ENCODE results near the gene TDRKH.

Gene TDRKH

DNA sequence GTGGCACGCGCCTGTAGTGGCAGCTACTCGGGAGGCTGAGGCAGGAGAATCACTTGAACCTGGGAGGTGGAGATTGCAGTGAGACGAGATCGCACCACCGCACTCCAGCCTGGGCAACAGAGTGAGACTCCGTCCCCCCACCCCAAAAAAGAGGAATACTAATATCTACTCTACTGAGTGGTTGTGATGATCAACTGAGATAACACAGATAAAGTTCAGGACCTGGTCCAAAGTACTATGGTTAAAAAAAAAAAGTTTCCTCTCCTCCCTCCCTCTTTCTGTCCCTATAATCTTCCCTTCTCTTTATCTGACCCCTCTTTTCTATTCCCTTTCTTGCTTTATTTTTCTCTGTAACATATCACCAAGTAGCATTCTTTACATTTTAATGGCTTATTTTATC is 45.3 kb upstream of the TDRKH start:
- no peak overlapping the region for H3K4me3 ChIP-seq (ENCODE audit: low read depth, low read length)
- TF ChIP-seq, protein P1, sequence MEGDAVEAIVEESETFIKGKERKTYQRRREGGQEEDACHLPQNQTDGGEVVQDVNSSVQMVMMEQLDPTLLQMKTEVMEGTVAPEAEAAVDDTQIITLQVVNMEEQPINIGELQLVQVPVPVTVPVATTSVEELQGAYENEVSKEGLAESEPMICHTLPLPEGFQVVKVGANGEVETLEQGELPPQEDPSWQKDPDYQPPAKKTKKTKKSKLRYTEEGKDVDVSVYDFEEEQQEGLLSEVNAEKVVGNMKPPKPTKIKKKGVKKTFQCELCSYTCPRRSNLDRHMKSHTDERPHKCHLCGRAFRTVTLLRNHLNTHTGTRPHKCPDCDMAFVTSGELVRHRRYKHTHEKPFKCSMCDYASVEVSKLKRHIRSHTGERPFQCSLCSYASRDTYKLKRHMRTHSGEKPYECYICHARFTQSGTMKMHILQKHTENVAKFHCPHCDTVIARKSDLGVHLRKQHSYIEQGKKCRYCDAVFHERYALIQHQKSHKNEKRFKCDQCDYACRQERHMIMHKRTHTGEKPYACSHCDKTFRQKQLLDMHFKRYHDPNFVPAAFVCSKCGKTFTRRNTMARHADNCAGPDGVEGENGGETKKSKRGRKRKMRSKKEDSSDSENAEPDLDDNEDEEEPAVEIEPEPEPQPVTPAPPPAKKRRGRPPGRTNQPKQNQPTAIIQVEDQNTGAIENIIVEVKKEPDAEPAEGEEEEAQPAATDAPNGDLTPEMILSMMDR (IDR thresholded peaks at IDR 0.05; ENCODE audit: low read depth, low read length) = no peak
- in situ Hi-C loops (cut with HindIII; ENCODE audit: low sequenced_read_pairs) = no loop called here
- no peak for DNase-seq (ENCODE audit: low read depth, low spot score)

DNA sequence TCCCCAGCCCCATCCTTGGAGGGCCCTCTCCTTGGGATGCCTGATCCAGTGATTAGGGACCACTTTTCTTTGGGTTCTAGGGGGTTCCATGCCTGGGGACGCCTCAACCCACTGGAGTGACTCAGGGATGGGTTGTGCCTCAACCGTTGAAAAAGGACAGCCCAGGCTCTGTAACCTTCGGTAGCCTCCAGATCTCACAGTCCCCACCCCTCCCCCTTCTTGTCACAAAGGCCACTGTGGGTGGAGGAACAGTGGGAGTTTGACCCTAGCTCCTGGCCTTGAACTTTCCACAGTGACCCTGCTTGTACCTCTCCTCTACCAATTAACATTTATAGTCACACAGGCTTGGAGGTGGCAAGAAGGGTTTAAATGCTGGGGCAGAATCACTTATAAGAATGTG is 43.9 kb upstream of the TDRKH start:
- no peak for DNase-seq (ENCODE audit: low read depth, low spot score)
- in situ Hi-C loops (cut with HindIII; ENCODE audit: low sequenced_read_pairs) = no loop called here
- no peak overlapping the region for H3K4me3 ChIP-seq (ENCODE audit: low read depth, low read length)
- TF ChIP-seq, protein P1 (IDR thresholded peaks at IDR 0.05; ENCODE audit: low read depth, low read length) = no peak

DNA sequence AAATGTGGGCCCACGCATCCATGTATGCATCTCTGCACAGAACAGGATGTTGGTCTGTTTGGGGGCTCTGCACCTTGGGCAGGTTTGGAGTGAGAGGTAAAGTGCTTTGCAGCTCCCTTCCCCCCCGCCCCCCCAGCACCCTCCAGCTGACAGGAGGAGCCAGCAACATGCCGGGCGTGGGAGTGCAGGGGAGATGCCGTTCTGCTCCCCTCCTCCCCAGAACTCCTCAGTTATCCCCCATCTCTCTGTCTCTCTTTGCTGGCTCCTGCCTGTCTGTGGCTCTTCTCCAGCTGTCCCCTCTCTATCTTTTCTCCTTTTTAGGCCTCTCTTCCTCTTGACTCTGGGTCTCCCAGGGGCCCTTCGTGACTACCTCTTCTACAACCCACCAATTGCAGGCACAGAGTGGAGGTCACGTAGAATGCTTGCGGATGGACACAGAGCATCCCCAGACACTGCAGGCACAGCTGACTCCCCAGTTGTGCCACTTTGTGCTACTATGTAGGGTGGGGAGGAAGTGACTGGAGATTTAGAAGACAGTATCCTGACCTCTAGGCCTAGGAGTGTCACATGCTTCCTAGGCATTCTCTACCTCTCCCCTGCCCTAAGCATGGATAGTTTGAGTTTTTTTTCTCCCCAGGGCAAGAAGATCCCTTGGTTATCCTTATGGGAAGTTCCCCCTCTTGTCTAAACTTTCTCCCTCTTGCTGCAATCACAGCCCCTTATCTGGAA is 43.0 kb upstream of the TDRKH start:
- in situ Hi-C loops (cut with HindIII; ENCODE audit: low sequenced_read_pairs) = no loop called here
- TF ChIP-seq, protein P1 (IDR thresholded peaks at IDR 0.05; ENCODE audit: low read depth, low read length) = no peak
- DNase-seq (ENCODE audit: low read depth, low spot score) = no peak
- no peak overlapping the region for H3K4me3 ChIP-seq (ENCODE audit: low read depth, low read length)

DNA sequence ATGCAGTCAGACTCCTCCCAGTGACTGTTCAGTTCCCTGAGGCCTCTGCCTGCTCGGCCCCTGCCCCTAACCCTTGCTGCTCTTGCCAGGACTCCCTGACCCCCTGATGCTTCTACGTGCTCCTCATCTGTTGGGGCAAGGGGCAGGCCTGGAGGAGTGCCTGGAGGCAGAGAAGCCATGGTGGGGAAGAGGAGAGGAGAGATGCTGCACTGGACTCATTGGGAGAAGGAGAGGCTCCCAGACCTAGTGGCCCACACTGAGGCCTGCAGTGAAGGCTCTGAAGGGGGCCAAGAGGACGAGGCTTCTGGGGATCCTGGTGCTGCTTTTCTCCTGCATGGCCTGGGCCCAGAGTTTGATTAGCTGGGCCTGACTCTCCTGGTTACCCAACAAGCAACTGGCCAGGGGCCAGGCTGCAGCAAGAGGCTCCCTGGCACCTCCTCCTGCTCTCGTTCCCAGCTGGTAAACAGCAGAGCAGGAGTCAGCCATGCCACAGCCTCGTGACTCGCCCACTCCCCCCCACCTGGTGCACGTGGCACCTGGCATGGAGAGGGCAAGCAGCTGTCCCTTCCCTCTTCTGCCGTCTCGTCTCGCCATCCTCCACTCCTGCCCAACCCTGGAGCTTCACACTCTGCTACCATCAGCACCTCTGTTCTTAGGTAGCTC is 42.1 kb upstream of the TDRKH start:
- TF ChIP-seq, protein P1 (IDR thresholded peaks at IDR 0.05; ENCODE audit: low read depth, low read length) = no peak
- no peak for DNase-seq (ENCODE audit: low read depth, low spot score)
- no peak overlapping the region for H3K4me3 ChIP-seq (ENCODE audit: low read depth, low read length)
- in situ Hi-C loops (cut with HindIII; ENCODE audit: low sequenced_read_pairs) = no loop called here

DNA sequence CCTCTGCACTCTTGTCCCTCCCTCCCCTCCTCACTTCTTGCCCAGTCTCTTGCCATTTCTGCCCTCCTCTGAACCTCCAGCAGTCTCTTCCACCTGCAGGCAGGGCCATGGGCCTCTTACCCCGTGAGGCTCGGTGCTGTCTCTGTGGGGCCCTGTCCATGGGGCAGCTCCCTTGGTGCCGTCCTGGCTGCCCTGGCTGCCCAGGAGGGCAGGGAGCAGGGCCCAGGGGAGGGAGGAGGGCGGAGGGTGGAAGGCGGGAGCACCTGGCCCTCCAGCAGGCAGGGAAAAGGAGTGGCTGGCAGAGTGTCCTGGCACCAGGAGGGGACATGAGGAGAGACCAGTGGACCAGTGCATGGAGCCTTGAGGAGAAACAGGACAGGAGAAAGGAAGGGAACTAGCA is 41.3 kb upstream of the TDRKH start, which contains the start of gene RORC:
TSS of gene RORC (minus strand) at position 198 of the 400 bp plus-strand sequence. CDS start at position 160, 38 bp downstream.
- in situ Hi-C loops (cut with HindIII; ENCODE audit: low sequenced_read_pairs) = no loop called here
- no peak for DNase-seq (ENCODE audit: low read depth, low spot score)
- TF ChIP-seq, protein P1 (IDR thresholded peaks at IDR 0.05; ENCODE audit: low read depth, low read length) = no peak
- H3K4me3 ChIP-seq (ENCODE audit: low read depth, low read length) = no peak within 1 kb of the TSS

DNA sequence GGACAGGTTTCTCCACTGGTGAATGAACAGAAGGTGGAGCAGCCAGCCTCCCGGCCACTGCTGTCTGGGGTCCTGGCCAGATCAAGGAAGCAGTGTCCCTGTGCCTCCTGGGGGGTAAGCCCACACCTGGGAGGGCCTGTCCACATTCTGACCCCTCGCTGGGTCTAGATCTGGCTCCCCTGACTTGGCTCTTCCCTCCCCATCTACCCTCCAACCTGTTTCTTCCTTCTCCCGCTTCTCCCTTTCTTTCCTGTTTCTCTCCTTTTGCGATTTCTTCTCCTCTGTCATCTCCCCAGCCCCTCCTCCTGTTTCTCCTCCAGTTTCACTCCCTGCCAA is 40.9 kb upstream of the TDRKH start:
- in situ Hi-C loops (cut with HindIII; ENCODE audit: low sequenced_read_pairs) = no loop called here
- no peak for DNase-seq (ENCODE audit: low read depth, low spot score)
- no peak overlapping the region for H3K4me3 ChIP-seq (ENCODE audit: low read depth, low read length)
- TF ChIP-seq, protein P1 (IDR thresholded peaks at IDR 0.05; ENCODE audit: low read depth, low read length) = no peak

Data from astrocyte of the spinal cord (primary cell).